Measurements from ENCODE around the gene SDK2. TPM values are rescaled to one million over a fixed set of nuclear protein-coding genes. Genes with fewer than 3 reads are reported as not detected.

SDK2 gene
- polyA plus RNA-seq, 3 donors, result 0.01 TPM; not detected in 2

DNA sequence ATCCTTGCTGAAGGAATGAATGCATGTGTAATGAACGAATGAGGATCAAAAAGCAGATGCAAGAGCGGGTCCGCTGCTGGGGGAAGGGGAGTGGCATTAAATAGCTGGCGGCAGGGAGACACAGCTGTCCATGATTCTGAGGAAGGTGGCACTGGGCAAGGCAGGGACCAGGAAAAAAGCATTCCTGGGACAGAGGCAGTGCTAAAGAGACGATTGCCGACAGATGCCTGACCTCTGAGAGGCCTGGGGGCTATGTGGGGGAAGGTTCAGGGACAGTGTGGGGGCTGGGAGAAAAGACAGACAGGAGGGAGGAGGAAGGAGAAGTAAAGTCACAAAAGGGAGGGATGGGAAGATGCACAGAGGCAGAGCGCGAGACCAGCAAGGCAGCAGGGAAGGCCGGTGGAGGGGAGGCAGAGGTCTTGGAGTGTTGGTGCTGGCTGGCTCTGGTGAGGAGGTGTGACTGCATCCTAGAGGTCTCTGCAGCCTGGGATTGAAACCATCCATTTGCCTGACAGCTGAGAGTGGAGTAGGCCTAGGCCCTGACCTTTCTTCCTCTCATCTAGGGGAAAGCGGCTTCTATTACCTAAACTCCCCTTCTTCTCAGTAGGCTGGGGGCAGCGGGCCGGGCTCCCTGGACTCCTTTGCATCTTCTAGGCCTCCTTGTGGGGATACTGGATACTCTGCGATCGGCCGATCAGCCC is 109.9 kb downstream of the SDK2 start:
- Histone ChIP-seq H3K36me3 (replicated peaks in 1 of 2; ENCODE audit: control insufficient read depth in 1 of 2, insufficient read depth in 2 of 2, low read length in 2 of 2) (no peaks in the 10 kb centered on the region), H4K20me1 (ENCODE audit: insufficient read depth, low read length) (no peaks in the 10 kb centered on the region), H2AFZ (ENCODE audit: insufficient read depth, low read depth, low read length, poor library complexity, severe bottlenecking) (no peak overlapping the region), H3K27ac (ENCODE audit: low read depth in 1 of 2, low read length in 2 of 2) (no peak overlapping the region), H3K27me3 (ENCODE audit: control insufficient read depth in 2 of 2, insufficient read depth in 2 of 2, low read length in 2 of 2) (no peaks in the 10 kb centered on the region), H3K4me1 (ENCODE audit: control insufficient read depth in 1 of 2, insufficient read depth in 2 of 2, low read length in 2 of 2) (no peaks in the 10 kb centered on the region), H3K9me3 (replicated peaks in 1 of 2; ENCODE audit: control insufficient read depth in 1 of 2, insufficient read depth in 1 of 2, low read length in 2 of 2) (no peaks in the 10 kb centered on the region), H3K4me2 (replicated peaks; ENCODE audit: extremely low read depth, low read length, poor library complexity, severe bottlenecking) (no peak overlapping the region), H3K79me2 (ENCODE audit: insufficient read depth, low read length) (no peaks in the 10 kb centered on the region), H3K9ac (ENCODE audit: insufficient read depth, low read length, poor library complexity, severe bottlenecking) (no peak overlapping the region), H3K4me3 (replicated peaks in 1 of 3; ENCODE audit: low read depth in 2 of 3, low read length in 3 of 3) (no peak overlapping the region)
- TF ChIP-seq, protein P1, sequence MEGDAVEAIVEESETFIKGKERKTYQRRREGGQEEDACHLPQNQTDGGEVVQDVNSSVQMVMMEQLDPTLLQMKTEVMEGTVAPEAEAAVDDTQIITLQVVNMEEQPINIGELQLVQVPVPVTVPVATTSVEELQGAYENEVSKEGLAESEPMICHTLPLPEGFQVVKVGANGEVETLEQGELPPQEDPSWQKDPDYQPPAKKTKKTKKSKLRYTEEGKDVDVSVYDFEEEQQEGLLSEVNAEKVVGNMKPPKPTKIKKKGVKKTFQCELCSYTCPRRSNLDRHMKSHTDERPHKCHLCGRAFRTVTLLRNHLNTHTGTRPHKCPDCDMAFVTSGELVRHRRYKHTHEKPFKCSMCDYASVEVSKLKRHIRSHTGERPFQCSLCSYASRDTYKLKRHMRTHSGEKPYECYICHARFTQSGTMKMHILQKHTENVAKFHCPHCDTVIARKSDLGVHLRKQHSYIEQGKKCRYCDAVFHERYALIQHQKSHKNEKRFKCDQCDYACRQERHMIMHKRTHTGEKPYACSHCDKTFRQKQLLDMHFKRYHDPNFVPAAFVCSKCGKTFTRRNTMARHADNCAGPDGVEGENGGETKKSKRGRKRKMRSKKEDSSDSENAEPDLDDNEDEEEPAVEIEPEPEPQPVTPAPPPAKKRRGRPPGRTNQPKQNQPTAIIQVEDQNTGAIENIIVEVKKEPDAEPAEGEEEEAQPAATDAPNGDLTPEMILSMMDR (IDR thresholded peaks at IDR 0.05), result no peak
- Mint-ChIP-seq H3K27ac (no peak overlapping the region), H3K4me1 (no peaks in the 10 kb centered on the region), H3K27me3 (ENCODE audit: low read depth in 3 of 3) (peaks cover 0 to 6% (median 0%) of the 10 kb centered on the region in 3 donors), H3K9me3 (peaks cover 0 to 2% (median 0%) of the 10 kb centered on the region in 7 donors), H3K4me3 (no peak overlapping the region), H3K36me3 (no peaks in the 10 kb centered on the region)
- intact Hi-C loops (cut with micrococcal nuclease), result loop anchor here in 1 of 2 donors (1.0 kb wide), 1 partner anchor 22 kb away; no protein-coding TSS in a partner anchor
- 88% methylated on average over 14 of the region's 15 CpGs for WGBS (ENCODE audit: insufficient coverage)
- no peak for DNase-seq

DNA sequence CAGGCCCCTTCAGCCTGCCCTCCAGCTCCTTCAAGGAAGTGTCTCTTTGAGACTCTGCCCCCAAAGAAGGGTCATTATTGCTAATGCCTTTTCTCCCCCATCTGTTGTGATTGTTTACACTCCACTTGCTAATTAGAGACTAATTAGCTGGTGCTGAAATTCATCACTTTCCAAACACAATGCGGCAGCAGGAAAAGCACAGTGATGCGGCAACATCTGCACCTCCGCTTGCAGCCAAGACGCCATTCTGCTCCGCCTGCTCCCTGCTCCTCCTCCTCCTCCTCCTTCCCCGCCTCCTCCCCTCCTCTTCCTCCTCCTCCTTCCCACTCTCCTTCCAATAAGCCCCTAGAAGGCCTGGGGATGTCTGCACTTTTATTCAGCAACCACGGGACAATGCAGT is 110.5 kb downstream of the SDK2 start:
- Mint-ChIP-seq H3K27me3 (ENCODE audit: low read depth in 3 of 3) (peaks cover 0 to 4% (median 0%) of the 10 kb centered on the region in 3 donors), H3K27ac (no peak overlapping the region), H3K4me1 (no peaks in the 10 kb centered on the region), H3K36me3 (no peaks in the 10 kb centered on the region), H3K4me3 (no peak overlapping the region), H3K9me3 (peaks cover 0 to 2% (median 0%) of the 10 kb centered on the region in 7 donors)
- TF ChIP-seq, protein P1 (IDR thresholded peaks at IDR 0.05), result no peak
- intact Hi-C loops (cut with micrococcal nuclease), result loop anchor here in 1 of 2 donors (1.0 kb wide), 1 partner anchor 21 kb away; no protein-coding TSS in a partner anchor
- no peak overlapping the region for H3K4me3 ChIP-seq (replicated peaks in 1 of 3; ENCODE audit: low read depth in 2 of 3, low read length in 3 of 3)
- H3K9ac ChIP-seq (ENCODE audit: insufficient read depth, low read length, poor library complexity, severe bottlenecking), result no peak overlapping the region
- no peaks in the 10 kb centered on the region for H4K20me1 ChIP-seq (ENCODE audit: insufficient read depth, low read length)
- H2AFZ ChIP-seq (ENCODE audit: insufficient read depth, low read depth, low read length, poor library complexity, severe bottlenecking), result no peak overlapping the region
- WGBS (ENCODE audit: insufficient coverage), result 76% methylated on average over 6 of the region's 7 CpGs
- H3K79me2 ChIP-seq (ENCODE audit: insufficient read depth, low read length), result no peaks in the 10 kb centered on the region
- no peak overlapping the region for H3K4me2 ChIP-seq (replicated peaks; ENCODE audit: extremely low read depth, low read length, poor library complexity, severe bottlenecking)
- no peaks in the 10 kb centered on the region for H3K4me1 ChIP-seq (ENCODE audit: control insufficient read depth in 1 of 2, insufficient read depth in 2 of 2, low read length in 2 of 2)
- H3K27ac ChIP-seq (ENCODE audit: low read depth in 1 of 2, low read length in 2 of 2), result no peak overlapping the region
- no peak for DNase-seq
- no peaks in the 10 kb centered on the region for H3K9me3 ChIP-seq (replicated peaks in 1 of 2; ENCODE audit: control insufficient read depth in 1 of 2, insufficient read depth in 1 of 2, low read length in 2 of 2)
- H3K27me3 ChIP-seq (ENCODE audit: control insufficient read depth in 2 of 2, insufficient read depth in 2 of 2, low read length in 2 of 2), result no peaks in the 10 kb centered on the region
- H3K36me3 ChIP-seq (replicated peaks in 1 of 2; ENCODE audit: control insufficient read depth in 1 of 2, insufficient read depth in 2 of 2, low read length in 2 of 2), result no peaks in the 10 kb centered on the region
